Lower lobe of right lung (tissue), 2 donors: ENCODE measurements around the gene NDUFAF8. TPM values are rescaled to one million over a fixed set of nuclear protein-coding genes. Genes with fewer than 3 reads are reported as not detected.

Experiments used
- ATAC-seq, 2 donors: fragments of 200-7000 bp; cut with Tn5 transposase; one replicate each; pipeline ENCODE4 v1.9.1; 2020 to 2022; ENCODE audit warnings: mild to moderate bottlenecking in 2 of 2, moderate library complexity in 2 of 2
- DNase-seq: peaks from one replicate; pipeline ENCODE4 v3.0.0-alpha.2; 2020
- H3K27ac ChIP-seq: fragments of 200-600 bp; one replicate; pipeline ENCODE4 v1.8.0; 2022
- H3K27me3 ChIP-seq: fragments of 200-600 bp; one replicate; pipeline ENCODE4 v1.8.0; 2022; ENCODE audit warnings: low read depth
- H3K36me3 ChIP-seq: fragments of 200-600 bp; one replicate; pipeline ENCODE4 v1.8.0; 2022; ENCODE audit warnings: mild to moderate bottlenecking
- H3K4me1 ChIP-seq: fragments of 200-600 bp; one replicate; pipeline ENCODE4 v1.8.0; 2022
- H3K4me3 ChIP-seq: fragments of 200-600 bp; one replicate; pipeline ENCODE4 v1.8.0; 2022; ENCODE audit warnings: mild to moderate bottlenecking
- H3K9me3 ChIP-seq: fragments of 200-600 bp; one replicate; pipeline ENCODE4 v1.8.0; 2022
- CTCF ChIP-seq: fragments of 200-600 bp; IDR thresholded peaks from one replicate; pipeline ENCODE4 v1.8.0; 2022; ENCODE audit warnings: antibody characterized with exemption, mild to moderate bottlenecking
- intact Hi-C: fragments of 100-400 bp; cut with DNase I; formaldehyde crosslinking; loops from one replicate; pipeline ENCODE4 v1.11.0; 2022
- total RNA-seq: library from RNA; stranded (reverse); fragmentation: NEBNext Ultra II Directional; extraction: Animal tissue kit (Norgen Biotek cat#: 25700); gene quantifications from one replicate; pipeline ENCODE4 v1.2.1, GENCODE V29; 2021
- donor health status: DM: no; HTN: yes; CAD: no; lungs with severe emphysema.

Gene NDUFAF8
- total RNA-seq, 1 donor from 2014 or later = 24.3 TPM

DNA sequence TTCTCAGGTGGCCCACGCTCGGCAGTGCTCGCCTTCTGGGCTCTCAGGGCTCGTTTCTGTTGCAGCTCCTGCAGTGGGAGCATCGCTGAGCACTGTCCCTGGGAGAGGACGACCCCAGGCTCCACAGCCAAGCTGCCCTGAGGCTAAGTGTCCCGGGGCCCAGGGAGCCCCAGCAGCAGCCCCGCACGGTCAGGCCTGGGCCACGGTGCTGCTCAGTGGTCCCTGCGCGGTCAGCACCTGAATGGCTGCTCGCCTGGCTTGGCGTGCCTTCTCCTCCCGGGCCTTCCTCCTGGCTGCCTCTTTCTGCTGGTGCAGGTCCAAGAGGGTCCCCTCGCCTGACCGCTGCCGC is 39.7 kb upstream of the NDUFAF8 start:
- no peak for TF ChIP-seq CTCF
- Histone ChIP-seq H3K9me3 (no peaks in the 10 kb centered on the region), H3K4me1 (peaks cover 20% of the 10 kb centered on the region), H3K4me3 (no peak overlapping the region), H3K36me3 (peaks cover 12% of the 10 kb centered on the region), H3K27me3 (no peaks in the 10 kb centered on the region), H3K27ac (no peak overlapping the region)
- DNase-seq (no peak), ATAC-seq (no peak)
- intact Hi-C loops = no loop called here

DNA sequence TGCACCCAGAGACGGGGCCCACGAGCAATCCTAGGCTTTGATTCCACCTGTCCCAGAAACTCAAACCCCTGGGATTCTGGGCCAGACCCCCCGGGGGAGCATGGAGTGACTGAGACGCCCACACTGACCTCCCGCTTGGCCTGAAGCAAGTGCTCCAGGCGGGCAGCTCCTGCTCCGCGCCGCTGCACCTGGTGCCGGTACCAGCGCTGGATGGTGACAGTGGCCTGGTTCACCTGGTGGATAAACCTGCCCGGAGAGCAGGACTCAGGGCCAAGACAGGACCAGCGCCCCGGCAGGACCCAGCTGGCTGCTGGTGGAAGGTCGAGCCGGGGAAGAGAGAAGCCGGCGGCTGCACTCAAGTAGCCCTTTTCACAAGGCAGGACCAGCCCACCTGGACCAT is 38.9 kb upstream of the NDUFAF8 start:
- Histone ChIP-seq H3K27ac (no peak overlapping the region), H3K4me3 (no peak overlapping the region), H3K27me3 (no peaks in the 10 kb centered on the region), H3K4me1 (peaks cover 20% of the 10 kb centered on the region), H3K36me3 (peaks cover 11% of the 10 kb centered on the region), H3K9me3 (no peaks in the 10 kb centered on the region)
- ATAC-seq (no peak), DNase-seq (no peak)
- no peak for TF ChIP-seq CTCF
- intact Hi-C loops = no loop called here

DNA sequence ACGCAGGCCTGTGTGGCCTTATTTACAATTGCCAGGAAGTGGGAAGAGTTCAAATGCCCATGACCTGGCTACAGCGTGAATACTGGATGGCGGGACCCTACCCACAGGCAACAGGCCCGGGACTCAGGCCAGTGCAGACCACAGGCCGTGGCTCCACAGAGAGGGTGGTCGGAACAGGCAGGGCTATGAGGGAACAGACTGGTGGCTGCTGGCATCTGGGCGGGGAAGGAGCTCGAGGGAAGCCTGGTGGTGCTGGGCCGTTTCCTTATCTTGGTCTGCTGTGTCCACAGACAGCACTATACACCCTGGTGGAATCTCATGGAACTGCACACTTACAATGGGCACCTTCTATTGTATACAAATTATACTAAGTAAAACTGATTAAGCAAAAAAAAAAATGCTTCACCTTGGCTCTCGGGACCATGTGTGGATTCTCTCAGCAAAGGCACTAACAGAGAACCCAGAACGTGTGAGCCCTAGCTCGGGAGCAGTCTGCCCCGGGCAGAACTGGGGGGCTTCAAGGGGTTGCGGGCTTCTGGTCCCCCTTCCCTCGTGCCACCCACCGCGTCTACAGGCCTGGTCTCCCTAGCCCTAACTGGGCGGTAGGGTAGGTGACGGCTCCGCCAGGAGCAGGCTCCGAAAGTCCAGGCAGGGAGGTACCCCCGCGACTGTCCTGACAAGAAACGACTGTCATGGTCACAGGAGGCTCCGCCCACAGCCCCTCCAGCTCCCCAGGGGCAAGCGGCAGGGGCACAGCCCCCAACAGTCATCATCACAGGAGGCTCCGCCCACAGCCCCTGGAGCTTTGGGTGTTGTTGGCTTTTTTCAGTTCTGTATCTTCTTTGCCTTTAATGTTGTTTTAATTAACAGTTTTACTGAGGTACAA is 38.2 kb upstream of the NDUFAF8 start:
- peak; percentile 64 for TF ChIP-seq CTCF
- Histone ChIP-seq H3K4me1 (peaks cover 20% of the 10 kb centered on the region), H3K9me3 (no peaks in the 10 kb centered on the region), H3K27ac (no peak overlapping the region), H3K27me3 (no peaks in the 10 kb centered on the region), H3K4me3 (no peak overlapping the region), H3K36me3 (peaks cover 9% of the 10 kb centered on the region)
- DNase-seq = peak; percentile 63
- peak; percentile 68 to 77 for ATAC-seq
- intact Hi-C loops = no loop called here

GRCh38 chr17:81202318-81202717 is 36.8 kb upstream of the NDUFAF8 start:
- DNase-seq (no peak), ATAC-seq (no peak)
- Histone ChIP-seq H3K36me3 (peaks cover 9% of the 10 kb centered on the region), H3K4me3 (no peak overlapping the region), H3K9me3 (no peaks in the 10 kb centered on the region), H3K4me1 (peaks cover 12% of the 10 kb centered on the region), H3K27ac (no peak overlapping the region), H3K27me3 (no peaks in the 10 kb centered on the region)
- TF ChIP-seq CTCF = no peak
- intact Hi-C loops = no loop called here

- Histone ChIP-seq H3K4me1 (peaks cover 9% of the 10 kb centered on the region), H3K27ac (no peak overlapping the region), H3K9me3 (no peaks in the 10 kb centered on the region), H3K4me3 (no peak overlapping the region), H3K27me3 (no peaks in the 10 kb centered on the region), H3K36me3 (peaks cover 9% of the 10 kb centered on the region)
- DNase-seq = no peak
- TF ChIP-seq CTCF = no peak
- ATAC-seq = no peak
- intact Hi-C loops = no loop called here
Observed at GRCh38 chr17:81203136-81203535, 36.0 kb upstream of the NDUFAF8 start.
